Osteocyte (in vitro differentiated cells): ENCODE data around the gene BHLHA15. TPM values are rescaled to one million over a fixed set of nuclear protein-coding genes. Genes with fewer than 3 reads are reported as not detected.
"Not testable (repeated sequence)": the region's sequence is repeated elsewhere in the genome, so short reads cannot be mapped to it uniquely, and the experiment has no call there.

Experiments
- DNase-seq: peaks from one replicate; pipeline ENCODE4 v3.0.0; 2021; ENCODE audit warnings: mixed read lengths; ENCODE audit not compliant: unreplicated experiment; ENCODE audit errors: extremely low spot score
- H3K27ac Mint-ChIP-seq: one replicate; pipeline ENCODE4 v1.8.0; 2021; ENCODE audit warnings: mild to moderate bottlenecking, mixed read lengths; ENCODE audit not compliant: unreplicated experiment
- H3K27me3 Mint-ChIP-seq: one replicate; pipeline ENCODE4 v1.8.0; 2021; ENCODE audit warnings: mixed read lengths; ENCODE audit not compliant: unreplicated experiment
- H3K36me3 Mint-ChIP-seq: one replicate; pipeline ENCODE4 v1.8.0; 2021; ENCODE audit warnings: mixed read lengths; ENCODE audit not compliant: unreplicated experiment
- H3K4me1 Mint-ChIP-seq: one replicate; pipeline ENCODE4 v1.8.0; 2021; ENCODE audit warnings: mixed read lengths; ENCODE audit not compliant: unreplicated experiment
- H3K4me3 Mint-ChIP-seq: one replicate; pipeline ENCODE4 v1.8.0; 2021; ENCODE audit warnings: mild to moderate bottlenecking, moderate library complexity, mixed read lengths; ENCODE audit not compliant: unreplicated experiment
- H3K9me3 Mint-ChIP-seq: one replicate; pipeline ENCODE4 v1.8.0; 2021; ENCODE audit warnings: mixed read lengths; ENCODE audit not compliant: unreplicated experiment
- CTCF ChIP-seq: fragments of 200-600 bp; sonication (generic); IDR thresholded peaks from 2 replicates; pipeline ENCODE4 v1.5.0; 2021; ENCODE audit warnings: antibody characterized with exemption, mild to moderate bottlenecking, moderate library complexity
- total RNA-seq: library from RNA; stranded (reverse); gene quantifications from 2 replicates; pipeline ENCODE4 v1.2.1, GENCODE V29; 2021

BHLHA15 gene
- total RNA-seq, 1 donor from 2014 or later, result not detected

GRCh38 chr7:98214811-98215321 lies 3.6 kb downstream of the BHLHA15 start:
- Mint-ChIP-seq H3K9me3 (peaks cover 7% of the 10 kb centered on the region), H3K27ac (no peak overlapping the region)
- no peak for DNase-seq

GRCh38 chr7:98215561-98216495 lies 4.6 kb downstream of the BHLHA15 start:
- Mint-ChIP-seq H3K27me3 (no peaks in the 10 kb centered on the region), H3K4me3 (no peak overlapping the region), H3K27ac (no peak overlapping the region), H3K36me3 (peaks cover 18% of the 10 kb centered on the region), H3K4me1 (peaks cover 18% of the 10 kb centered on the region), H3K9me3 (peaks cover 7% of the 10 kb centered on the region)
- DNase-seq, result no peak
- TF ChIP-seq CTCF, result no peak

More at GRCh38 chr7:98214811-98215321, 3.6 kb downstream of the BHLHA15 start:
- H3K4me3 Mint-ChIP-seq, result no peak overlapping the region
- H3K27me3 Mint-ChIP-seq, result no peaks in the 10 kb centered on the region
- peaks cover 18% of the 10 kb centered on the region for H3K36me3 Mint-ChIP-seq
- H3K4me1 Mint-ChIP-seq, result peaks cover 18% of the 10 kb centered on the region
- TF ChIP-seq CTCF, result no peak

GRCh38 chr7:98216941-98217622 lies 5.8 kb downstream of the BHLHA15 start:
- Mint-ChIP-seq H3K4me3 (no peak overlapping the region), H3K27me3 (no peaks in the 10 kb centered on the region), H3K4me1 (peaks cover 14% of the 10 kb centered on the region), H3K36me3 (peaks cover 22% of the 10 kb centered on the region), H3K27ac (no peak overlapping the region), H3K9me3 (peaks cover 7% of the 10 kb centered on the region)
- no peak for DNase-seq
- TF ChIP-seq CTCF, result no peak

DNA sequence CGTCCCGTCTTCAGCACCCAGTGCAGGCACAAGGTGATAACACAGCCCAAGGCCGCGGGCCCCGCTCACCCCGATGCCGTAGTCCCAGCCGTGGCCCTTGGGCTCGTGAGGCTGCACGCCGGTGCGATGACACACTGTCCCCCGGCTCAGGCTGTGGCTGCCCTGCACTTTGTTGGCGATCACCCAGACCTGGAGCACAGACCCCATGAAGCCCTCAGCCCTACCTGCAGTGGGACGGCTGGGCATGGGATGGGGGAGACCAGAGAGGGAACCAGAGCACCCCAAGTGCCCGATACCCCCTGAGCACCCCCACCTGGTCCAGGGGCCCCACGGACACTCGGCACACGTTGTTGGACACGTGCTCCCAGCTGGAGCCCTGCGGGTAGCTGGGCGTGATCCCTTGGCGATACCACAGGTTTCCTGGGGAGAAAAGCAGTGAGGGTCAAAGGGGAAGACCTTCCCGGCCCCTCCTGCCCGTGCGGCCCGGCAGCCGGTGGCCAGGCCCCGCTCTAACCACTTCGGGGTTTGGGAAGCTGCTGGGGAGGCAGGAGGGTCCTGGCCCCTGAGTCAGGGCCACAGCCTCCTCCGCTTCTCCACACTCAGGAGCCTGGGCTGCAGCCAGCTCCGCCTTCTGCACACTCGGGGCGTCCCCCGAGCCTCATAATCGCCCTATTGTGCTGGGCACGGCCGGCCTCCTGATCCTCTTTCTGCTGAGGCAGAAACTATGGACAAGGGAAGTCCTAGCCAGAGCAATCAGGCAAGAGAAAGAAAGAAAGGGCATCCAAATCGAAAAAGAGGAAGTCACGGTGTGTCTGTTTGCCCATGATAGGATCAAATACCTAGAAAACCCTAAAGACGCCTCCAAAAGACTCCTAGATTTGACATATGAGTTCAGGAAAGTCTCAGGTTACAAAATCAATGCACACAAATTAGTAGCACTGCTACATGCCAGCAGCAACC lies 6.7 kb downstream of the BHLHA15 start:
- Mint-ChIP-seq H3K4me1 (peaks cover 14% of the 10 kb centered on the region), H3K27ac (no peak overlapping the region)

DNA sequence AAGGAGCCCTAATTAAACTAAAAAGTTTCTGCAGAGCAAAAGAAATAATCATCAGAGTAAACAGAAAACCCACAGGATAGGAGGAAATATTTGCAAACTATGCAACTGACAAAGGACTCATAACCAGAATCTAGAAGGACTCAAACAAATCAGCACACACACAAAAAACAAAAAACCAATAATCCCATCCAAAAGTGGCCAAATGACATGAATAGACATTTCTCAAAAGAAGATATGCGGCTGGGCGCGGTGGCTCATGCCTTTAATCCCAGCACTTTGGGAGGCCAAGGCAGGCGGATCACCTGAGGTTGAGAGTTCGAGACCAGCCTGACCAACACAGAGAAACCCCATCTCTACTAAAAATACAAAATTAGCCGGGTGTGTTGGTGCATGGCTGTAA lies 8.1 kb downstream of the BHLHA15 start:
- Mint-ChIP-seq H3K36me3 (peaks cover 22% of the 10 kb centered on the region), H3K27ac (peak overlapping the region; percentile 69), H3K4me1 (peaks cover 14% of the 10 kb centered on the region)
- not testable (repeated sequence) for DNase-seq, H3K4me3 Mint-ChIP-seq, H3K27me3 Mint-ChIP-seq, H3K9me3 Mint-ChIP-seq

More for the DNA sequence above, 6.7 kb downstream of the BHLHA15 start:
- H3K36me3 Mint-ChIP-seq, result peaks cover 22% of the 10 kb centered on the region
- no peak for TF ChIP-seq CTCF
- DNase-seq, result no peak
- no peak overlapping the region for H3K4me3 Mint-ChIP-seq
- peaks cover 7% of the 10 kb centered on the region for H3K9me3 Mint-ChIP-seq
- H3K27me3 Mint-ChIP-seq, result no peaks in the 10 kb centered on the region
